CD14-positive monocyte (primary cell): ENCODE results near the gene METTL1. TPM values are rescaled to one million over a fixed set of nuclear protein-coding genes. Genes with fewer than 3 reads are reported as not detected.

Experiments used
- DNase-seq, 3 donors: peaks; one replicate each; pipeline ENCODE4 v3.0.0-alpha.2; 2011 to 2022
- H2AFZ ChIP-seq: 2 replicates; pipeline ENCODE4 v1.6.0; 2012; ENCODE audit warnings: mild to moderate bottlenecking, low read depth, low read length, inconsistent platforms; ENCODE audit not compliant: insufficient read depth, poor library complexity, severe bottlenecking
- H3K27ac ChIP-seq, 2 donors: 1 replicate in 1 of 2; 2 replicates in 1 of 2; pipeline ENCODE4 v1.5.1; 2012 to 2013; ENCODE audit warnings: low read length in 2 of 2, control low read depth in 1 of 2, inconsistent platforms in 1 of 2, low read depth in 1 of 2, mild to moderate bottlenecking in 1 of 2
- H3K27me3 ChIP-seq, 2 donors: one replicate each; pipeline versions ENCODE4 v1.6.0 to v1.6.1; 2011 to 2013; ENCODE audit warnings: low read length in 2 of 2; ENCODE audit not compliant: control insufficient read depth in 2 of 2, insufficient read depth in 2 of 2
- H3K36me3 ChIP-seq, 2 donors: replicated peaks in 1 of 2; 1 replicate in 1 of 2; 2 replicates in 1 of 2; pipeline versions ENCODE4 v1.5.1 to v1.6.1; 2012 to 2013; ENCODE audit warnings: low read length in 2 of 2, control low read depth in 1 of 2, inconsistent platforms in 1 of 2, mild to moderate bottlenecking in 1 of 2; ENCODE audit not compliant: insufficient read depth in 2 of 2, control insufficient read depth in 1 of 2
- H3K4me1 ChIP-seq, 2 donors: 1 replicate in 1 of 2; 2 replicates in 1 of 2; pipeline versions ENCODE4 v1.5.1 to v1.6.1; 2012 to 2013; ENCODE audit warnings: low read length in 2 of 2, control low read depth in 1 of 2, inconsistent platforms in 1 of 2, mild to moderate bottlenecking in 1 of 2, moderate library complexity in 1 of 2; ENCODE audit not compliant: insufficient read depth in 2 of 2, control insufficient read depth in 1 of 2
- H3K4me2 ChIP-seq: replicated peaks from 2 replicates; pipeline ENCODE3; 2012; ENCODE audit warnings: low read length, moderate library complexity, mild to moderate bottlenecking; ENCODE audit not compliant: poor library complexity, severe bottlenecking; ENCODE audit errors: extremely low read depth
- H3K4me3 ChIP-seq, 3 experiments: fragments of 200-600 bp in 1 of 3; sonication (generic) in 1 of 3; replicated peaks in 1 of 3; 1 replicate in 2 of 3; 2 replicates in 1 of 3; pipeline ENCODE4 v1.5.1; 2011 to 2013; ENCODE audit warnings: low read length in 3 of 3, mild to moderate bottlenecking in 3 of 3, control low read depth in 2 of 3, low read depth in 2 of 3, inconsistent platforms in 1 of 3, moderate library complexity in 1 of 3
- H3K79me2 ChIP-seq: 2 replicates; pipeline ENCODE4 v1.6.0; 2012; ENCODE audit warnings: mild to moderate bottlenecking, control low read depth, inconsistent platforms, low read length, moderate library complexity; ENCODE audit not compliant: insufficient read depth
- H3K9ac ChIP-seq: 2 replicates; pipeline ENCODE4 v1.6.0; 2017; ENCODE audit warnings: low read length, mild to moderate bottlenecking; ENCODE audit not compliant: insufficient read depth, poor library complexity, severe bottlenecking
- H3K9me3 ChIP-seq, 2 donors: replicated peaks in 1 of 2; 1 replicate in 1 of 2; 2 replicates in 1 of 2; pipeline versions ENCODE4 v1.5.1 to v1.6.1; 2012 to 2013; ENCODE audit warnings: low read length in 2 of 2, control low read depth in 1 of 2; ENCODE audit not compliant: control insufficient read depth in 1 of 2, insufficient read depth in 1 of 2
- H4K20me1 ChIP-seq: 2 replicates; pipeline ENCODE4 v1.6.0; 2012; ENCODE audit warnings: mild to moderate bottlenecking, low read length, control low read depth, moderate library complexity; ENCODE audit not compliant: insufficient read depth
- H3K27ac Mint-ChIP-seq, 7 donors: one replicate each; pipeline ENCODE4 v1.8.0; 2020; ENCODE audit warnings: mild to moderate bottlenecking in 7 of 7, mixed read lengths in 7 of 7, moderate library complexity in 6 of 7, inconsistent platforms in 2 of 7
- H3K27me3 Mint-ChIP-seq, 3 donors: one replicate each; pipeline ENCODE4 v1.8.0; 2021 to 2022; ENCODE audit warnings: low read depth in 3 of 3, mild to moderate bottlenecking in 3 of 3, mixed read lengths in 3 of 3, moderate library complexity in 3 of 3, inconsistent platforms in 1 of 3
- H3K36me3 Mint-ChIP-seq, 2 donors: one replicate each; pipeline ENCODE4 v1.8.0; 2020; ENCODE audit warnings: mixed read lengths in 2 of 2, inconsistent platforms in 1 of 2, mild to moderate bottlenecking in 1 of 2
- H3K4me1 Mint-ChIP-seq: one replicate; pipeline ENCODE4 v1.8.0; 2020; ENCODE audit warnings: mild to moderate bottlenecking, mixed read lengths
- H3K4me3 Mint-ChIP-seq, 2 donors: one replicate each; pipeline ENCODE4 v1.8.0; 2020; ENCODE audit warnings: mild to moderate bottlenecking in 2 of 2, mixed read lengths in 2 of 2, moderate library complexity in 1 of 2
- H3K9me3 Mint-ChIP-seq, 7 donors: one replicate each; pipeline ENCODE4 v1.8.0; 2020 to 2022; ENCODE audit warnings: mixed read lengths in 7 of 7, mild to moderate bottlenecking in 6 of 7, moderate library complexity in 6 of 7, inconsistent platforms in 2 of 7
- CTCF ChIP-seq: fragments of 200-600 bp; IDR thresholded peaks from one replicate; pipeline ENCODE4 v1.8.0; 2022; ENCODE audit warnings: antibody characterized with exemption, mild to moderate bottlenecking
- WGBS: methylation state at CpG from one replicate; pipeline ENCODE4 v1.1.5; 2013; ENCODE audit warnings: missing lambda C conversion rate; ENCODE audit not compliant: insufficient coverage; 5-methylcytosine and 5-hydroxymethylcytosine counted together
- intact Hi-C, 2 donors: fragments of 100-400 bp; cut with micrococcal nuclease; formaldehyde crosslinking; loops; one replicate each; pipeline versions ENCODE4 v1.15.0 to v1.15.1; 2023
- polyA plus RNA-seq, 3 donors: library from polyadenylated mRNA; depleted of rRNA in 1 of 3; unstranded in 2 of 3; stranded (reverse) in 1 of 3; fragments of 300-500 nt in 2 of 3; fragments of >200 nt in 1 of 3; fragmentation: Illumina TruSeq in 2 of 3; gene quantifications; 1 replicate in 2 of 3; 2 replicates in 1 of 3; pipeline ENCODE4 v1.2.3, GENCODE V29; 2012 to 2021

The METTL1 gene
- polyA plus RNA-seq, 3 donors = 3.4 to 5.0 (median 3.7) TPM

- Mint-ChIP-seq H3K36me3 (peaks cover 11 to 12% of the 10 kb centered on the region in 2 donors), H3K27ac (peak overlapping the region; percentile 57 to 94 (median 76)), H3K27me3 (peaks cover 0 to 3% (median 0%) of the 10 kb centered on the region in 3 donors), H3K4me1 (peaks cover 42% of the 10 kb centered on the region), H3K9me3 (peaks cover 0 to 2% (median 0%) of the 10 kb centered on the region in 7 donors), H3K4me3 (peak overlapping the region in 1 of 2 donors; percentile 43)
- Histone ChIP-seq H3K4me3 (peak overlapping the region in 1 of 3 experiments; percentile 82), H3K4me2 (peak overlapping the region; percentile 83), H3K27ac (peak overlapping the region; percentile 36 to 81), H3K9me3 (no peaks in the 10 kb centered on the region), H3K4me1 (peaks cover 38 to 39% of the 10 kb centered on the region in 2 donors), H3K9ac (no peak overlapping the region), H4K20me1 (no peaks in the 10 kb centered on the region), H3K36me3 (peaks cover 12% of the 10 kb centered on the region in 2 donors), H3K79me2 (peaks cover 17% of the 10 kb centered on the region), H2AFZ (peak overlapping the region; percentile 57), H3K27me3 (no peaks in the 10 kb centered on the region)
- DNase-seq = peak in 2 of 3 donors; percentile 57 to 63
- TF ChIP-seq CTCF = no peak
- intact Hi-C loops = loop anchor here in 1 of 2 donors (5.0 kb wide), 1 partner anchor 66 kb away; the partner anchor contains the start of gene CTDSP2
- 38% methylated on average over 1 of the region's 3 CpGs for WGBS
Observed at GRCh38 chr12:57781244-57781643, 9.3 kb upstream of the METTL1 start.

- TF ChIP-seq CTCF = no peak
- intact Hi-C loops = loop anchor here in 1 of 2 donors (5.0 kb wide), 1 partner anchor 67 kb away; the partner anchor contains the start of gene CTDSP2
- WGBS = 100% methylated on average over 3 of the region's 4 CpGs
- Histone ChIP-seq H3K9me3 (no peaks in the 10 kb centered on the region), H3K36me3 (peaks cover 3 to 4% of the 10 kb centered on the region in 2 donors), H3K4me1 (peaks cover 47% of the 10 kb centered on the region in 2 donors), H4K20me1 (no peaks in the 10 kb centered on the region), H3K79me2 (peaks cover 17% of the 10 kb centered on the region), H3K9ac (no peak overlapping the region), H3K4me3 (no peak overlapping the region), H3K27me3 (no peaks in the 10 kb centered on the region), H3K4me2 (no peak overlapping the region), H2AFZ (no peak overlapping the region), H3K27ac (peak overlapping the region; percentile 36 to 81)
- Mint-ChIP-seq H3K4me1 (peaks cover 51% of the 10 kb centered on the region), H3K27ac (peak overlapping the region in 5 of 7 donors; percentile 57 to 91 (median 74)), H3K36me3 (peaks cover 7 to 8% of the 10 kb centered on the region in 2 donors), H3K27me3 (peaks cover 0 to 4% (median 0%) of the 10 kb centered on the region in 3 donors), H3K9me3 (peaks cover 0 to 4% (median 0%) of the 10 kb centered on the region in 7 donors), H3K4me3 (no peak overlapping the region)
- no peak for DNase-seq
Observed at GRCh38 chr12:57780284-57780897, 8.5 kb upstream of the METTL1 start.
